Thyroid gland (tissue), 4 donors: ENCODE data around the gene DHRS2. TPM values are rescaled to one million over a fixed set of nuclear protein-coding genes. Genes with fewer than 3 reads are reported as not detected.
"Not testable (repeated sequence)": the region's sequence is repeated elsewhere in the genome, so short reads cannot be mapped to it uniquely, and the experiment has no call there.

Experiments used
- DNase-seq, 2 donors: peaks; one replicate each; pipeline ENCODE4 v3.0.0-alpha.2; 2019
- H3K27ac ChIP-seq, 3 donors: fragments of 200-600 bp; sonication (generic); 1 replicate in 2 of 3; 2 replicates in 1 of 3; pipeline ENCODE4 v1.5.1; 2016 to 2019; ENCODE audit warnings: mild to moderate bottlenecking in 1 of 3, moderate library complexity in 1 of 3
- H3K27me3 ChIP-seq: fragments of 200-600 bp; sonication (generic); one replicate; pipeline ENCODE4 v1.5.1; 2019
- H3K36me3 ChIP-seq, 2 donors: fragments of 200-600 bp; sonication (generic); one replicate each; pipeline ENCODE4 v1.5.1; 2016 to 2019
- H3K4me1 ChIP-seq, 2 donors: fragments of 200-600 bp; sonication (generic); one replicate each; pipeline ENCODE4 v1.5.1; 2017 to 2019
- H3K4me3 ChIP-seq, 3 donors: fragments of 200-600 bp; sonication (generic); replicated peaks in 1 of 3; 1 replicate in 2 of 3; 2 replicates in 1 of 3; pipeline ENCODE4 v1.5.1; 2016; ENCODE audit warnings: mild to moderate bottlenecking in 1 of 3
- H3K9me3 ChIP-seq: fragments of 200-600 bp; sonication (generic); one replicate; pipeline ENCODE4 v1.5.1; 2017
- CTCF ChIP-seq, 6 experiments: fragments of 200-600 bp in 3 of 6; fragments of 450-650 bp in 3 of 6; sonication (generic) in 3 of 6; IDR thresholded peaks; one replicate each; pipeline ENCODE4 v1.5.1; 2016 to 2019; ENCODE audit warnings: antibody characterized with exemption in 6 of 6, mild to moderate bottlenecking in 2 of 6, inconsistent platforms in 1 of 6, moderate library complexity in 1 of 6
- POLR2A ChIP-seq, 2 donors: fragments of 450-650 bp; IDR thresholded peaks; one replicate each; pipeline ENCODE4 v1.6.1; 2017; ENCODE audit warnings: antibody characterized with exemption in 2 of 2, mild to moderate bottlenecking in 2 of 2, moderate library complexity in 1 of 2
- WGBS, 2 donors: methylation state at CpG; one replicate each; pipeline ENCODE4 v1.1.5; 2017; 5-methylcytosine and 5-hydroxymethylcytosine counted together
- intact Hi-C: fragments of 100-400 bp; cut with DNase I; formaldehyde crosslinking; loops from one replicate; pipeline ENCODE4 v1.15.1; 2023
- total RNA-seq, 4 donors: library from RNA; depleted of rRNA; stranded (reverse); fragments of >200 nt; gene quantifications; one replicate each; pipeline ENCODE4 v1.2.3, GENCODE V29; 2016

Gene DHRS2
- total RNA-seq, 4 donors from 2014 or later: not detected

- WGBS, 2 donors: 92 to 94% methylated on average over 3 of the region's 3 CpGs
- Histone ChIP-seq H3K4me3 (no peak overlapping the region), H3K27me3 (no peaks in the 10 kb centered on the region), H3K27ac (no peak overlapping the region), H3K9me3 (no peaks in the 10 kb centered on the region), H3K36me3 (no peaks in the 10 kb centered on the region), H3K4me1 (peaks cover 0 to 2% of the 10 kb centered on the region in 2 donors)
- intact Hi-C loops: no loop called here
- DNase-seq: no peak
- no peak for TF ChIP-seq POLR2A (IDR thresholded peaks at IDR 0.05)
- TF ChIP-seq CTCF (IDR thresholded peaks at IDR 0.05): no peak
Measured at GRCh38 chr14:23609001-23609400, 27.2 kb upstream of the DHRS2 start.

- H3K27me3 ChIP-seq, H3K4me3 ChIP-seq, H3K9me3 ChIP-seq, DNase-seq, H3K4me1 ChIP-seq, H3K27ac ChIP-seq, H3K36me3 ChIP-seq, intact Hi-C loops: not testable (repeated sequence)
- 65 to 68% methylated on average over 7 of the region's 7 CpGs for WGBS, 2 donors
Measured at GRCh38 chr14:23609411-23610089, 26.6 kb upstream of the DHRS2 start.

GRCh38 chr14:23610090-23610814 lies 25.9 kb upstream of the DHRS2 start:
- no peaks in the 10 kb centered on the region for H3K36me3 ChIP-seq
- peaks cover 0 to 2% of the 10 kb centered on the region in 2 donors for H3K4me1 ChIP-seq
- H3K9me3 ChIP-seq: no peaks in the 10 kb centered on the region
- no peak overlapping the region for H3K27ac ChIP-seq
- no peaks in the 10 kb centered on the region for H3K27me3 ChIP-seq
- TF ChIP-seq CTCF (IDR thresholded peaks at IDR 0.05) (no peak), POLR2A (IDR thresholded peaks at IDR 0.05) (no peak)
- intact Hi-C loops: no loop called here
- H3K4me3 ChIP-seq: no peak overlapping the region
- WGBS, 2 donors: 56 to 81% methylated on average over 2 of the region's 2 CpGs
- no peak for DNase-seq

GRCh38 chr14:23610815-23611289 lies 25.3 kb upstream of the DHRS2 start:
- intact Hi-C loops: no loop called here
- 58 to 73% methylated on average over 4 of the region's 4 CpGs for WGBS, 2 donors
- no peak overlapping the region for H3K4me3 ChIP-seq
- DNase-seq: no peak
- H3K9me3 ChIP-seq: no peaks in the 10 kb centered on the region
- H3K27me3 ChIP-seq: no peaks in the 10 kb centered on the region
- no peak overlapping the region for H3K27ac ChIP-seq
- no peak for TF ChIP-seq CTCF (IDR thresholded peaks at IDR 0.05)
- TF ChIP-seq POLR2A (IDR thresholded peaks at IDR 0.05): no peak
- H3K4me1 ChIP-seq: peaks cover 0 to 2% of the 10 kb centered on the region in 2 donors
- H3K36me3 ChIP-seq: no peaks in the 10 kb centered on the region

GRCh38 chr14:23612354-23612732 lies 23.8 kb upstream of the DHRS2 start:
- DNase-seq: peak in 1 of 2 donors; percentile 28
- H3K27ac ChIP-seq: no peak overlapping the region
- H3K36me3 ChIP-seq: no peaks in the 10 kb centered on the region
- 39 to 42% methylated on average over 4 of the region's 4 CpGs for WGBS, 2 donors
- no peak for TF ChIP-seq CTCF (IDR thresholded peaks at IDR 0.05)
- TF ChIP-seq POLR2A (IDR thresholded peaks at IDR 0.05): no peak
- no peaks in the 10 kb centered on the region for H3K9me3 ChIP-seq
- intact Hi-C loops: no loop called here
- H3K27me3 ChIP-seq: no peaks in the 10 kb centered on the region
- H3K4me3 ChIP-seq: no peak overlapping the region
- H3K4me1 ChIP-seq: peaks cover 0 to 2% of the 10 kb centered on the region in 2 donors
